Endothelial cell of hepatic sinusoid (primary cell): ENCODE data around the gene NOS3.

ENCODE experiments used
- in situ Hi-C: cut with HindIII; loops from 2 replicates; pipeline ENCODE4 v1.10.0; 2017; ENCODE audit warnings: low sequenced_read_pairs

NOS3 gene

GRCh38 chr7:150977382-150978125 lies 13.3 kb upstream of the NOS3 start:
- in situ Hi-C loops = loop anchor here (10.0 kb wide), 1 partner anchor 63 kb away; no protein-coding TSS in a partner anchor

- in situ Hi-C loops = loop anchor here (10.0 kb wide), 1 partner anchor 63 kb away; no protein-coding TSS in a partner anchor
Measured at GRCh38 chr7:150978126-150978789, 12.6 kb upstream of the NOS3 start, which contains the start of gene KCNH2. Gene KCNH2, minus strand, starts transcription at chr7:150978321. Its CDS starts 408 bp downstream, at chr7:150977913.

- in situ Hi-C loops = loop anchor here (10.0 kb wide), 1 partner anchor 65 kb away; no protein-coding TSS in a partner anchor
Measured at GRCh38 chr7:150979713-150980390, 11.0 kb upstream of the NOS3 start.

GRCh38 chr7:150980663-150981062 lies 10.2 kb upstream of the NOS3 start:
- in situ Hi-C loops = no loop called here

- in situ Hi-C loops = no loop called here
Measured at GRCh38 chr7:150981644-150982043, 9.2 kb upstream of the NOS3 start.

- in situ Hi-C loops = no loop called here
Measured at GRCh38 chr7:150982351-150982750, 8.5 kb upstream of the NOS3 start.

GRCh38 chr7:150983893-150984368 lies 6.9 kb upstream of the NOS3 start:
- in situ Hi-C loops = no loop called here

GRCh38 chr7:150986099-150986512 lies 4.7 kb upstream of the NOS3 start:
- in situ Hi-C loops = no loop called here

- in situ Hi-C loops = no loop called here
Measured at GRCh38 chr7:150986556-150986955, 4.3 kb upstream of the NOS3 start.

GRCh38 chr7:150988230-150989226 lies 2.3 kb upstream of the NOS3 start:
- in situ Hi-C loops = no loop called here

GRCh38 chr7:150989456-150989855 lies 1.4 kb upstream of the NOS3 start:
- in situ Hi-C loops = no loop called here

GRCh38 chr7:150992051-150992640 lies 1.3 kb downstream of the NOS3 start:
- in situ Hi-C loops = no loop called here

GRCh38 chr7:150992833-150993302 lies 2.1 kb downstream of the NOS3 start:
- in situ Hi-C loops = no loop called here

GRCh38 chr7:150993511-150993910 lies 2.7 kb downstream of the NOS3 start:
- in situ Hi-C loops = no loop called here

- in situ Hi-C loops = no loop called here
Measured at GRCh38 chr7:150994141-150994837, 3.5 kb downstream of the NOS3 start.

GRCh38 chr7:150994838-150995510 lies 4.2 kb downstream of the NOS3 start:
- in situ Hi-C loops = no loop called here

- in situ Hi-C loops = no loop called here
Measured at GRCh38 chr7:150996376-150997074, 5.7 kb downstream of the NOS3 start.

- in situ Hi-C loops = no loop called here
Measured at GRCh38 chr7:150997075-150997511, 6.3 kb downstream of the NOS3 start.
